Mesenchymal stem cell (in vitro differentiated cells and primary cell): Measurements from ENCODE around the gene LYRM1.
A peak's percentile ranks its signal among the peaks of the same experiment; 100 is the strongest.

Source experiments
- DNase-seq: peaks from one replicate; pipeline ENCODE4 v3.0.0-alpha.2; 2013
- H2AFZ ChIP-seq: one replicate; pipeline ENCODE4 v1.6.1; 2013; ENCODE audit warnings: low read depth, mild to moderate bottlenecking, control low read depth, inconsistent platforms, low read length, moderate library complexity
- H2AK5ac ChIP-seq: 2 replicates; pipeline ENCODE4 v1.6.1; 2013; ENCODE audit warnings: low read length, moderate library complexity, mild to moderate bottlenecking, inconsistent platforms; ENCODE audit not compliant: severe bottlenecking
- H2BK120ac ChIP-seq: one replicate; pipeline ENCODE4 v1.6.1; 2013; ENCODE audit warnings: low read depth, mild to moderate bottlenecking, inconsistent platforms, low read length, moderate library complexity
- H2BK12ac ChIP-seq, 2 experiments: one replicate each; pipeline ENCODE4 v1.6.1; 2013; ENCODE audit warnings: inconsistent platforms in 2 of 2, low read length in 2 of 2, mild to moderate bottlenecking in 2 of 2, moderate library complexity in 2 of 2, control low read depth in 1 of 2
- H2BK15ac ChIP-seq: one replicate; pipeline ENCODE4 v1.6.1; 2013; ENCODE audit warnings: mild to moderate bottlenecking, low read depth, inconsistent platforms; ENCODE audit not compliant: poor library complexity, severe bottlenecking
- H2BK5ac ChIP-seq: 2 replicates; pipeline ENCODE4 v1.6.1; 2013; ENCODE audit warnings: low read depth, mild to moderate bottlenecking, low read length, control low read depth, inconsistent platforms; ENCODE audit not compliant: poor library complexity, severe bottlenecking
- H3K14ac ChIP-seq, 2 experiments: one replicate each; pipeline ENCODE4 v1.6.1; 2013; ENCODE audit warnings: inconsistent platforms in 2 of 2, low read length in 2 of 2, control low read depth in 1 of 2, mild to moderate bottlenecking in 1 of 2, moderate library complexity in 1 of 2
- H3K18ac ChIP-seq, 2 experiments: one replicate each; pipeline ENCODE4 v1.6.1; 2013; ENCODE audit warnings: inconsistent platforms in 2 of 2, low read length in 2 of 2, control low read depth in 1 of 2, low read depth in 1 of 2, mild to moderate bottlenecking in 1 of 2
- H3K23ac ChIP-seq, 2 experiments: one replicate each; pipeline ENCODE4 v1.6.1; 2013; ENCODE audit warnings: inconsistent platforms in 2 of 2, low read length in 2 of 2, mild to moderate bottlenecking in 2 of 2, moderate library complexity in 2 of 2, control low read depth in 1 of 2
- H3K27ac ChIP-seq: 2 replicates; pipeline ENCODE4 v1.5.1; 2013; ENCODE audit warnings: mild to moderate bottlenecking, moderate library complexity, low read length, control low read depth, inconsistent platforms; ENCODE audit not compliant: poor library complexity, severe bottlenecking
- H3K27me3 ChIP-seq, 2 experiments: 2 replicates each; pipeline versions ENCODE4 v1.6.1 to v1.7.0; 2013; ENCODE audit warnings: low read length in 2 of 2, mild to moderate bottlenecking in 2 of 2, moderate library complexity in 2 of 2, control low read depth in 1 of 2, inconsistent platforms in 1 of 2; ENCODE audit not compliant: control insufficient read depth in 1 of 2, insufficient read depth in 1 of 2
- H3K36me3 ChIP-seq, 2 experiments: 2 replicates each; pipeline versions ENCODE4 v1.6.1 to v1.7.0; 2013; ENCODE audit warnings: low read length in 2 of 2, control low read depth in 1 of 2, inconsistent platforms in 1 of 2, low read depth in 1 of 2, mild to moderate bottlenecking in 1 of 2; ENCODE audit not compliant: insufficient read depth in 2 of 2, control insufficient read depth in 1 of 2
- H3K4ac ChIP-seq, 2 experiments: one replicate each; pipeline ENCODE4 v1.6.1; 2013; ENCODE audit warnings: inconsistent platforms in 2 of 2, low read length in 2 of 2, mild to moderate bottlenecking in 2 of 2, moderate library complexity in 2 of 2, control low read depth in 1 of 2, low read depth in 1 of 2
- H3K4me1 ChIP-seq: 2 replicates; pipeline ENCODE4 v1.6.1; 2013; ENCODE audit warnings: low read depth, low read length, control low read depth; ENCODE audit not compliant: control insufficient read depth, insufficient read depth
- H3K4me2 ChIP-seq: 2 replicates; pipeline ENCODE4 v1.6.1; 2013; ENCODE audit warnings: low read length, mild to moderate bottlenecking, inconsistent platforms; ENCODE audit not compliant: poor library complexity, severe bottlenecking
- H3K4me3 ChIP-seq, 2 experiments: 2 replicates each; pipeline versions ENCODE4 v1.5.1 to v1.7.0; 2013; ENCODE audit warnings: low read length in 2 of 2, mild to moderate bottlenecking in 2 of 2, control low read depth in 1 of 2, low read depth in 1 of 2; ENCODE audit not compliant: insufficient read depth in 1 of 2
- H3K79me1 ChIP-seq: replicated peaks from 2 replicates; pipeline ENCODE4 v1.6.1; 2013; ENCODE audit warnings: mild to moderate bottlenecking, control low read depth, low read length, inconsistent platforms; ENCODE audit not compliant: poor library complexity, severe bottlenecking
- H3K9ac ChIP-seq: 2 replicates; pipeline ENCODE4 v1.7.0; 2013; ENCODE audit warnings: mild to moderate bottlenecking, low read length, moderate library complexity
- H3K9me3 ChIP-seq: 2 replicates; pipeline ENCODE4 v1.7.0; 2013; ENCODE audit warnings: mild to moderate bottlenecking, low read length; ENCODE audit not compliant: control insufficient read depth
- H4K8ac ChIP-seq: one replicate; pipeline ENCODE4 v1.6.1; 2013; ENCODE audit warnings: inconsistent platforms, mild to moderate bottlenecking, low read length, moderate library complexity
- H4K91ac ChIP-seq: one replicate; pipeline ENCODE4 v1.6.1; 2013; ENCODE audit warnings: mild to moderate bottlenecking, low read length, inconsistent platforms
- WGBS: methylation state at CpG from one replicate; pipeline ENCODE4 v1.1.7; 2013; ENCODE audit warnings: mixed read lengths; 5-methylcytosine and 5-hydroxymethylcytosine counted together

The LYRM1 gene

DNA sequence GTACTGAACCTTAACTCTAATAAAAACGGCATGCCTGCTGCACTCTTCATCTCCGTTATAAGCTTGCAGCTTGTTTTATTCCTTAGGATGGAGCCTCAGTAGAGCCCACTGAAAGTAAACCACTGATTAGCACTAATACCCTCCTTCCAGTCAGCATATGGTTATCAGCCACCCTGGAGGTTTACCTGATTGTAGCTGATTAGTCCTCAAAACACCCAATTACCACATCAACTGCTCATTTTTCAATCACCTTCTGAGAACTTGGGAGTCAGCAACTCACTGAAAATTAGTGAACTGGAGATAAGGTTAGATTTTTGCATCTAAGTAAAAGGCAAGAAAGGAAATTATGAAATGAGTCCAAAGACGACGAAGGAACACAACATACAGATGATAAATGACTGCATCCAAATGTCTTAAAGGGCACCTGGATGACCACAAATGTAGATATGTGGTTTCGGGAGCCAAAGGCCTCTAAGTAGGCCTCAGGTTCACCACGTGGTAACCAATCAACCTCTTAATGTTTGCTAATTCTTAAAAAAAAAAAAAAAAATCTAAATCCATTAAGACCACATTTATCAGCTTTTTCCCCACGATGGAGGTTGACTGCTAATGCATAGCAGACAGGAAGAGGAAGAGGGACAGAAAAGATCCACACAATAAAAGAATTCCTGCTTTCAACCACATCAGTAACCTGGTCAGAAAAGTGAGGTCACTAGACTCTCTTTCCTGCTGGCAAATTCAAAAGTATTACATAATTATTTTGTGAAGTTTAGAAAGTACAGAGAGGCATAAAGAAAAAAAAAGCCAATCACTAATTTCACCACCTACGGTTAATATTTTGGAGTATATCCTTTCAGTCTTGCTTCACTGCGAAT is 28.4 kb upstream of the LYRM1 start:
- Histone ChIP-seq H3K9ac (no peak overlapping the region), H3K79me1 (peaks cover 14% of the 10 kb centered on the region), H2AK5ac (no peak overlapping the region), H2AFZ (no peak overlapping the region), H2BK5ac (no peak overlapping the region), H2BK15ac (no peak overlapping the region), H3K27me3 (no peaks in the 10 kb centered on the region), H2BK120ac (no peak overlapping the region), H3K4me1 (peaks cover 10% of the 10 kb centered on the region), H3K9me3 (no peaks in the 10 kb centered on the region), H3K4me3 (no peak overlapping the region), H3K23ac (no peak overlapping the region), H3K4ac (no peak overlapping the region), H3K4me2 (no peak overlapping the region), H3K14ac (no peak overlapping the region), H3K27ac (no peak overlapping the region), H4K8ac (no peak overlapping the region), H3K36me3 (peaks cover 2 to 13% of the 10 kb centered on the region in 2 experiments), H4K91ac (no peak overlapping the region), H3K18ac (no peak overlapping the region), H2BK12ac (no peak overlapping the region)
- DNase-seq, result no peak
- 73% methylated on average over 9 of the region's 9 CpGs for WGBS

DNA sequence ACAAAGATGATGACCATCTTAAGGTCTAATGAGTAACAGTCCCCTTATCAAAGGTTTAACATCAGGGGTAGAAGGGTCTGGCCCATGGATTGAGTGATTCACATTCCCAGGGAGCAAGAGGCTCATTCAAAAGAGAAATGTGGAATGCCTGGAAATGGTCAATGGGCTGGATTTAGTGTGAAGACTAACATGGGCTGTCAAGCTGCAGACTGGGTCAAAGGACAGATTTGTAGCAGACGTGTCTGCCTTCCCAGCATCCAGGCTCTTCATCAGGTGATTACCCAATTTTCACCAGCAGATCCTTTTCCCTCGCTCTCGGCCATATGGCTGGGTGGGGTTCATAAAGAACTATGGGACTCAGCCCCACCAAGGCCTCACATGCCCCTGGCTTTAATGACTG is 27.2 kb upstream of the LYRM1 start:
- Histone ChIP-seq H3K27me3 (no peaks in the 10 kb centered on the region), H3K4me2 (no peak overlapping the region), H4K91ac (no peak overlapping the region), H2BK5ac (no peak overlapping the region), H3K4me3 (no peak overlapping the region), H2AFZ (no peak overlapping the region), H2BK120ac (no peak overlapping the region), H2BK12ac (no peak overlapping the region), H2AK5ac (peak overlapping the region; percentile 34), H3K23ac (no peak overlapping the region), H2BK15ac (no peak overlapping the region), H4K8ac (no peak overlapping the region), H3K79me1 (peaks cover 7% of the 10 kb centered on the region), H3K27ac (no peak overlapping the region), H3K9me3 (no peaks in the 10 kb centered on the region), H3K14ac (no peak overlapping the region), H3K18ac (no peak overlapping the region), H3K4ac (no peak overlapping the region), H3K4me1 (peaks cover 10% of the 10 kb centered on the region), H3K9ac (no peak overlapping the region), H3K36me3 (peaks cover 0 to 16% of the 10 kb centered on the region in 2 experiments)
- DNase-seq, result no peak
- WGBS, result 78% methylated on average over 3 of the region's 3 CpGs

DNA sequence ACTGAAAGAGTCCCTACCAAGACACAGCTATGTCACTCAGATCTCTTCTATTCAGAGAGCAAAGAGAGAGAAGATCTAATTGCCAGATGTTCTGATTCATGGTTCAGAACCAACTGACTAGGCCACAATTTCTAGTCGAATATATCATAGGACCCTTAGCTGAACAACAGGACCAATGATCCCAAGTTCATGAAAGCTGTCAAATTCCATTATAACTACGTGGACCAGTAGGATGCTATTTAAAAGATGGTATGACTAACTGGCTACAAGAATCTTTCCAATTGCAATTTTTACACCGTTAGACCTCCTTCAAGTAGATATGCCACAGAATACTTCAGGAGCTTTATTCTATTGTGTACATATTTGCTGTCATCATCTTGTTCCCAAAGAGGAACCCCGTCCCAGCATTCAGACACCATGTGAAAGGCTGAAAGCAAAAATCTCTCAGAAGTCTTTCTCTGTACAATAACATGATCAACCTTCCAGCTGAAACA is 26.4 kb upstream of the LYRM1 start:
- H2BK12ac ChIP-seq, result no peak overlapping the region
- peaks cover 0 to 18% of the 10 kb centered on the region in 2 experiments for H3K36me3 ChIP-seq
- no peak overlapping the region for H3K4ac ChIP-seq
- H3K79me1 ChIP-seq, result peaks cover 7% of the 10 kb centered on the region
- H3K9ac ChIP-seq, result no peak overlapping the region
- H4K91ac ChIP-seq, result no peak overlapping the region
- no peak overlapping the region for H2BK120ac ChIP-seq
- H2BK15ac ChIP-seq, result no peak overlapping the region
- no peak overlapping the region for H2AFZ ChIP-seq
- peaks cover 6% of the 10 kb centered on the region for H3K4me1 ChIP-seq
- no peak for DNase-seq
- H3K27me3 ChIP-seq, result no peaks in the 10 kb centered on the region
- H2AK5ac ChIP-seq, result no peak overlapping the region
- H3K23ac ChIP-seq, result no peak overlapping the region
- H4K8ac ChIP-seq, result no peak overlapping the region
- no peak overlapping the region for H3K27ac ChIP-seq
- no peaks in the 10 kb centered on the region for H3K9me3 ChIP-seq
- H2BK5ac ChIP-seq, result no peak overlapping the region
- H3K4me2 ChIP-seq, result no peak overlapping the region
- H3K14ac ChIP-seq, result no peak overlapping the region
- no peak overlapping the region for H3K4me3 ChIP-seq
- WGBS, result 84% methylated on average over 3 of the region's 4 CpGs
- H3K18ac ChIP-seq, result no peak overlapping the region

DNA sequence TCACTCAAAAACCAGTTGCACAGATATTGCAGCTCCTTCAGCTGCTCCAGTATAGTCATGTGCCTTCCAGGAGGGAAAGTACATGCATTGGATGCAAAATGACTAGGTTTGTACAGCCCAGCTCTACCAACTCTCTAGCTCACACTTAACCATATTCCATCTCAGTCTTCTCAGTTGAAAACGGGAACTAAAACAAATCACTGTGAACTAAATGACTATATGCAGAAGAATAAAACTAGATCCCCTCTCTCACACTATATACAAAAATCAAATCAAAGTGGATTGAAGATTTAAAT is 25.3 kb upstream of the LYRM1 start:
- no peak overlapping the region for H2BK15ac ChIP-seq
- no peak overlapping the region for H3K4me2 ChIP-seq
- no peak overlapping the region for H3K4me3 ChIP-seq
- no peak overlapping the region for H2BK12ac ChIP-seq
- no CpG with 5 or more reads among the region's 1 CpG for WGBS
- no peak overlapping the region for H3K27ac ChIP-seq
- no peak overlapping the region for H2BK120ac ChIP-seq
- no peak overlapping the region for H2BK5ac ChIP-seq
- peaks cover 3% of the 10 kb centered on the region for H3K79me1 ChIP-seq
- H2AK5ac ChIP-seq, result no peak overlapping the region
- H3K4me1 ChIP-seq, result peaks cover 9% of the 10 kb centered on the region
- no peak overlapping the region for H3K18ac ChIP-seq
- H3K23ac ChIP-seq, result no peak overlapping the region
- H2AFZ ChIP-seq, result no peak overlapping the region
- no peak for DNase-seq
- no peak overlapping the region for H3K4ac ChIP-seq
- no peaks in the 10 kb centered on the region for H3K27me3 ChIP-seq
- H3K14ac ChIP-seq, result no peak overlapping the region
- H3K36me3 ChIP-seq, result peaks cover 0 to 18% of the 10 kb centered on the region in 2 experiments
- H3K9ac ChIP-seq, result no peak overlapping the region
- no peak overlapping the region for H4K8ac ChIP-seq
- no peak overlapping the region for H4K91ac ChIP-seq
- H3K9me3 ChIP-seq, result no peaks in the 10 kb centered on the region
